WTC11 (cell line): Measurements from ENCODE around the gene ACTMAP. TPM values are rescaled to one million over a fixed set of nuclear protein-coding genes. Genes with fewer than 3 reads are reported as not detected.

Experiments used
- ATAC-seq: fragments of 200-7000 bp; cut with Tn5 transposase; 2 replicates; pipeline ENCODE4 v1.10.0; 2021; ENCODE audit warnings: mild to moderate bottlenecking, moderate library complexity
- CTCF ChIA-PET: fragments of 300-600 bp; sonication (Branson Sonifier 250); formaldehyde crosslinking; loops from one replicate; lab custom pipeline; 2021; ENCODE audit warnings: antibody characterized with exemption; lab: Charles Lee
- POLR2A ChIA-PET: fragments of 350-600 bp; sonication (Branson Sonifier 250); formaldehyde crosslinking; loops from one replicate; lab custom pipeline; 2021; ENCODE audit warnings: antibody characterized with exemption; lab: Charles Lee
- DNase-seq: peaks from one replicate; pipeline ENCODE4 v3.0.0; 2021; ENCODE audit warnings: low spot score
- H3K27ac Mint-ChIP-seq: 2 replicates; pipeline ENCODE4 v1.8.0; 2021; ENCODE audit warnings: mixed read lengths
- H3K27me3 Mint-ChIP-seq: 2 replicates; pipeline ENCODE4 v1.8.0; 2021; ENCODE audit warnings: low read depth, mild to moderate bottlenecking, moderate library complexity, mixed read lengths
- H3K36me3 Mint-ChIP-seq: 2 replicates; pipeline ENCODE4 v1.8.0; 2021; ENCODE audit warnings: mixed read lengths
- H3K4me1 Mint-ChIP-seq: 2 replicates; pipeline ENCODE4 v1.8.0; 2022; ENCODE audit warnings: mixed read lengths
- H3K4me3 Mint-ChIP-seq: 2 replicates; pipeline ENCODE4 v1.8.0; 2021; ENCODE audit warnings: mild to moderate bottlenecking, moderate library complexity, mixed read lengths
- H3K9me3 Mint-ChIP-seq: 2 replicates; pipeline ENCODE4 v1.8.0; 2021; ENCODE audit warnings: mixed read lengths
- CBFB ChIP-seq: sonication (generic); formaldehyde crosslinking; IDR thresholded peaks from 2 replicates; pipeline ENCODE4 v1.8.1; 2022; ENCODE audit warnings: mild to moderate bottlenecking, low read depth, missing genetic modification reagents
- ELF4 ChIP-seq: sonication (generic); formaldehyde crosslinking; IDR thresholded peaks from 2 replicates; pipeline ENCODE4 v1.8.1; 2022; ENCODE audit warnings: low read depth, mild to moderate bottlenecking, moderate library complexity, missing genetic modification reagents
- EMX1 ChIP-seq: fragments of 250-450 bp; sonication (Bioruptor Pico); IDR thresholded peaks from 2 replicates; pipeline ENCODE4 v1.8.0; 2021; ENCODE audit warnings: mild to moderate bottlenecking
- GABPB1 ChIP-seq: sonication (generic); formaldehyde crosslinking; IDR thresholded peaks from 2 replicates; pipeline ENCODE4 v1.8.1; 2023; ENCODE audit warnings: mild to moderate bottlenecking, missing genetic modification reagents
- NFATC4 ChIP-seq: fragments of 250-450 bp; sonication (Bioruptor Pico); IDR thresholded peaks from 2 replicates; pipeline ENCODE4 v1.9.0; 2021; ENCODE audit warnings: mild to moderate bottlenecking
- RELA ChIP-seq: sonication (generic); formaldehyde crosslinking; IDR thresholded peaks from 2 replicates; pipeline ENCODE4 v1.8.1; 2022; ENCODE audit warnings: missing genetic modification reagents, mild to moderate bottlenecking, borderline replicate concordance
- TEAD4 ChIP-seq: sonication (generic); formaldehyde crosslinking; IDR thresholded peaks from 2 replicates; pipeline ENCODE4 v1.8.0; 2022; ENCODE audit warnings: mild to moderate bottlenecking, missing genetic modification reagents
- ZNF121 ChIP-seq: sonication (generic); formaldehyde crosslinking; IDR thresholded peaks from 2 replicates; pipeline ENCODE4 v1.8.0; 2023; ENCODE audit warnings: missing genetic modification reagents
- ZNF219 ChIP-seq: sonication (generic); formaldehyde crosslinking; IDR thresholded peaks from 2 replicates; pipeline ENCODE4 v1.8.0; 2023; ENCODE audit warnings: missing genetic modification reagents, mild to moderate bottlenecking, borderline replicate concordance
- total RNA-seq: library from RNA; stranded (reverse); gene quantifications from 3 replicates; pipeline ENCODE4 v1.2.3, GENCODE V29; 2021
- TF ChIP-seq, protein P1 (sequence below): sonication (generic); formaldehyde crosslinking; IDR thresholded peaks from 2 replicates; pipeline ENCODE4 v1.8.0; 2022; ENCODE audit warnings: mild to moderate bottlenecking, missing genetic modification reagents
- TF ChIP-seq, protein P2 (sequence below): sonication (generic); formaldehyde crosslinking; IDR thresholded peaks from 2 replicates; pipeline ENCODE4 v1.8.1; 2023; ENCODE audit warnings: mild to moderate bottlenecking, missing genetic modification reagents
- TF ChIP-seq, protein P3 (sequence below): sonication (generic); formaldehyde crosslinking; IDR thresholded peaks from 2 replicates; pipeline ENCODE4 v1.8.0; 2022; ENCODE audit warnings: mild to moderate bottlenecking, missing genetic modification reagents
- TF ChIP-seq, protein P4 (sequence below): sonication (generic); formaldehyde crosslinking; IDR thresholded peaks from 2 replicates; pipeline ENCODE4 v1.8.1; 2023; ENCODE audit warnings: mild to moderate bottlenecking, missing genetic modification reagents
- TF ChIP-seq, protein P5 (sequence below): sonication (generic); formaldehyde crosslinking; IDR thresholded peaks from 2 replicates; pipeline ENCODE4 v1.8.0; 2022; ENCODE audit warnings: mild to moderate bottlenecking, missing genetic modification reagents
- TF ChIP-seq, protein P6 (sequence below): fragments of 250-450 bp; sonication (Bioruptor Pico); conservative IDR thresholded peaks from 2 replicates; pipeline ENCODE4 v1.9.0; 2021; ENCODE audit warnings: mild to moderate bottlenecking
- TF ChIP-seq, protein P7 (sequence below): fragments of 250-450 bp; sonication (Bioruptor Pico); IDR thresholded peaks from 2 replicates; pipeline ENCODE4 v2.1.2; 2022; ENCODE audit warnings: mild to moderate bottlenecking, moderate library complexity
- TF ChIP-seq, protein P8 (sequence below): sonication (generic); formaldehyde crosslinking; IDR thresholded peaks from 2 replicates; pipeline ENCODE4 v1.8.0; 2023; ENCODE audit warnings: mild to moderate bottlenecking, missing genetic modification reagents

Gene ACTMAP
- total RNA-seq, 1 experiment from 2014 or later = 29.6 TPM

DNA sequence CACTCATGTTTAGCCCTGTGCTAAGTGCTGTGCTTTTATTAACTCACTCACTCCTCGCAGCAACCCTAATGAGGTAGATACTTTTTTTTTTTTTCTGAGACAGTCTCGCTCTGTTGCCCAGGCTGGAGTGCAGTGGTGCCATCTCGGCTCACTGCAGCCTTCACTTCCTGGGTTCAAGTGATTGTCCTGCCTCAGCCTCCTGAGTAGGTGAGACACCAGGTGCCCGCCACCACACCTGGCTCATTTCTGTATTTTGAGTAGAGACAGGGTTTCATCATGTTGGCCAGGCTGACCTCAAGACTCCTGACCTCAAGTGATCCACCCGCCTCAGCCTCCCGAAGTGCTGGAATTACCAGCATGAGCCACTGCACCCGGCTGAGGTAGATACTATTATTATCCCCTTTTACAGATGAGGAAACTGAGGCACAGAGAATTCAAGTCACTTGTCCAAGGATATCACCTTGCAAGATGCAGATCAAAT is 30.8 kb downstream of the ACTMAP start (continued):
- TF ChIP-seq, protein P1, sequence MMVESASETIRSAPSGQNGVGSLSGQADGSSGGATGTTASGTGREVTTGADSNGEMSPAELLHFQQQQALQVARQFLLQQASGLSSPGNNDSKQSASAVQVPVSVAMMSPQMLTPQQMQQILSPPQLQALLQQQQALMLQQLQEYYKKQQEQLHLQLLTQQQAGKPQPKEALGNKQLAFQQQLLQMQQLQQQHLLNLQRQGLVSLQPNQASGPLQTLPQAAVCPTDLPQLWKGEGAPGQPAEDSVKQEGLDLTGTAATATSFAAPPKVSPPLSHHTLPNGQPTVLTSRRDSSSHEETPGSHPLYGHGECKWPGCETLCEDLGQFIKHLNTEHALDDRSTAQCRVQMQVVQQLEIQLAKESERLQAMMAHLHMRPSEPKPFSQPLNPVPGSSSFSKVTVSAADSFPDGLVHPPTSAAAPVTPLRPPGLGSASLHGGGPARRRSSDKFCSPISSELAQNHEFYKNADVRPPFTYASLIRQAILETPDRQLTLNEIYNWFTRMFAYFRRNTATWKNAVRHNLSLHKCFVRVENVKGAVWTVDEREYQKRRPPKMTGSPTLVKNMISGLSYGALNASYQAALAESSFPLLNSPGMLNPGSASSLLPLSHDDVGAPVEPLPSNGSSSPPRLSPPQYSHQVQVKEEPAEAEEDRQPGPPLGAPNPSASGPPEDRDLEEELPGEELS (CRISPR knock-in tag) = no peak
- no peak for TF ChIP-seq CBFB (CRISPR knock-in tag)
- TF ChIP-seq, protein P2, sequence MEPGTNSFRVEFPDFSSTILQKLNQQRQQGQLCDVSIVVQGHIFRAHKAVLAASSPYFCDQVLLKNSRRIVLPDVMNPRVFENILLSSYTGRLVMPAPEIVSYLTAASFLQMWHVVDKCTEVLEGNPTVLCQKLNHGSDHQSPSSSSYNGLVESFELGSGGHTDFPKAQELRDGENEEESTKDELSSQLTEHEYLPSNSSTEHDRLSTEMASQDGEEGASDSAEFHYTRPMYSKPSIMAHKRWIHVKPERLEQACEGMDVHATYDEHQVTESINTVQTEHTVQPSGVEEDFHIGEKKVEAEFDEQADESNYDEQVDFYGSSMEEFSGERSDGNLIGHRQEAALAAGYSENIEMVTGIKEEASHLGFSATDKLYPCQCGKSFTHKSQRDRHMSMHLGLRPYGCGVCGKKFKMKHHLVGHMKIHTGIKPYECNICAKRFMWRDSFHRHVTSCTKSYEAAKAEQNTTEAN = no peak

DNA sequence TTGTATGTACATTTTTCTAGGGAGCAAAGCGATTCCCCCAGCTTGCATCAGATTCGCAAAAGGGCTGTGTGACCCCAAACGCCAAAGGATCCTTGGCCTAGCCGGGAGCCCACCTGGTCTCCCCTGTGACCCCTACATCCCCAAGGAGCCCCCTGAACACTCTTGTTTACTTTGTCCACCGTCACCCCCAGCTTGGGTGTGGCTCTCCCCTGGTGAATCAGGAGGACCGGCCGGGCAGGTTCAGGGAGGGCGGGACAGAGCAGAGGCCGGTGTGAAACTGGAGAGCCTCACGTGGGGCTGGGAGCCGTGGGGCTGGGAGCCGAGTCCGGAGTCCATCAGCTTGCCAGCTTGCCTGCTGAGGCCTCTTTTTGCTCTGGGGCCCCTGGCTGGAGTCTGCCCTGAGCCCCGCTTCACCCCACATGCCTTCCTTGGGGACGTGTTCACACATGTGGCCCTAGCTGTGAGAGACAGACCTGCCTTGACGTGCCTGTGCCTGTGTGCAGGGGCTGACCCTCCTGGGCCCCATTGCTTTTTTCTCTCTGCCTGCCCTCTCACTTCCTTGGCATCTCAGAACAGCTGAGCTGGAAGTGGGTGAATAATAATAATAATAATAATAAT is 31.4 kb downstream of the ACTMAP start:
- ChIA-PET CTCF (interaction anchor here (0.8 to 1.1 kb wide), 4 partner anchors 16 to 88 kb away, joined by 3 to 5 read pairs (median 4); partner anchors contain the start of gene RAB4B), POLR2A (no interaction called here)
- peaks cover 33% of the 10 kb centered on the region for H3K4me1 Mint-ChIP-seq
- H3K9me3 Mint-ChIP-seq = peaks cover 4% of the 10 kb centered on the region; the same call in 1 of the 2 replicates
- no peak; the same call in 1 of the 2 replicates for ATAC-seq
- no peaks in the 10 kb centered on the region for H3K27me3 Mint-ChIP-seq
- TF ChIP-seq GABPB1 (CRISPR knock-in tag) (peak; percentile 49), ELF4 (CRISPR knock-in tag) (no peak), RELA (CRISPR knock-in tag) (no peak), ZNF121 (CRISPR knock-in tag) (no peak)
- TF ChIP-seq, protein P3, sequence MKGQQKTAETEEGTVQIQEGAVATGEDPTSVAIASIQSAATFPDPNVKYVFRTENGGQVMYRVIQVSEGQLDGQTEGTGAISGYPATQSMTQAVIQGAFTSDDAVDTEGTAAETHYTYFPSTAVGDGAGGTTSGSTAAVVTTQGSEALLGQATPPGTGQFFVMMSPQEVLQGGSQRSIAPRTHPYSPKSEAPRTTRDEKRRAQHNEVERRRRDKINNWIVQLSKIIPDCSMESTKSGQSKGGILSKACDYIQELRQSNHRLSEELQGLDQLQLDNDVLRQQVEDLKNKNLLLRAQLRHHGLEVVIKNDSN (CRISPR knock-in tag) = peak; percentile 64
- TF ChIP-seq, protein P4, sequence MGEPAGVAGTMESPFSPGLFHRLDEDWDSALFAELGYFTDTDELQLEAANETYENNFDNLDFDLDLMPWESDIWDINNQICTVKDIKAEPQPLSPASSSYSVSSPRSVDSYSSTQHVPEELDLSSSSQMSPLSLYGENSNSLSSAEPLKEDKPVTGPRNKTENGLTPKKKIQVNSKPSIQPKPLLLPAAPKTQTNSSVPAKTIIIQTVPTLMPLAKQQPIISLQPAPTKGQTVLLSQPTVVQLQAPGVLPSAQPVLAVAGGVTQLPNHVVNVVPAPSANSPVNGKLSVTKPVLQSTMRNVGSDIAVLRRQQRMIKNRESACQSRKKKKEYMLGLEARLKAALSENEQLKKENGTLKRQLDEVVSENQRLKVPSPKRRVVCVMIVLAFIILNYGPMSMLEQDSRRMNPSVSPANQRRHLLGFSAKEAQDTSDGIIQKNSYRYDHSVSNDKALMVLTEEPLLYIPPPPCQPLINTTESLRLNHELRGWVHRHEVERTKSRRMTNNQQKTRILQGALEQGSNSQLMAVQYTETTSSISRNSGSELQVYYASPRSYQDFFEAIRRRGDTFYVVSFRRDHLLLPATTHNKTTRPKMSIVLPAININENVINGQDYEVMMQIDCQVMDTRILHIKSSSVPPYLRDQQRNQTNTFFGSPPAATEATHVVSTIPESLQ (CRISPR knock-in tag) = no peak
- TF ChIP-seq, protein P5, sequence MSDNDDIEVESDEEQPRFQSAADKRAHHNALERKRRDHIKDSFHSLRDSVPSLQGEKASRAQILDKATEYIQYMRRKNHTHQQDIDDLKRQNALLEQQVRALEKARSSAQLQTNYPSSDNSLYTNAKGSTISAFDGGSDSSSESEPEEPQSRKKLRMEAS (CRISPR knock-in tag) = peak; percentile 28; the same call in 1 of the 2 replicates
- H3K36me3 Mint-ChIP-seq = peaks cover 17% of the 10 kb centered on the region
- peak overlapping the region; percentile 91 for H3K4me3 Mint-ChIP-seq
- DNase-seq = peak; percentile 52
- peak overlapping the region; percentile 99 for H3K27ac Mint-ChIP-seq

DNA sequence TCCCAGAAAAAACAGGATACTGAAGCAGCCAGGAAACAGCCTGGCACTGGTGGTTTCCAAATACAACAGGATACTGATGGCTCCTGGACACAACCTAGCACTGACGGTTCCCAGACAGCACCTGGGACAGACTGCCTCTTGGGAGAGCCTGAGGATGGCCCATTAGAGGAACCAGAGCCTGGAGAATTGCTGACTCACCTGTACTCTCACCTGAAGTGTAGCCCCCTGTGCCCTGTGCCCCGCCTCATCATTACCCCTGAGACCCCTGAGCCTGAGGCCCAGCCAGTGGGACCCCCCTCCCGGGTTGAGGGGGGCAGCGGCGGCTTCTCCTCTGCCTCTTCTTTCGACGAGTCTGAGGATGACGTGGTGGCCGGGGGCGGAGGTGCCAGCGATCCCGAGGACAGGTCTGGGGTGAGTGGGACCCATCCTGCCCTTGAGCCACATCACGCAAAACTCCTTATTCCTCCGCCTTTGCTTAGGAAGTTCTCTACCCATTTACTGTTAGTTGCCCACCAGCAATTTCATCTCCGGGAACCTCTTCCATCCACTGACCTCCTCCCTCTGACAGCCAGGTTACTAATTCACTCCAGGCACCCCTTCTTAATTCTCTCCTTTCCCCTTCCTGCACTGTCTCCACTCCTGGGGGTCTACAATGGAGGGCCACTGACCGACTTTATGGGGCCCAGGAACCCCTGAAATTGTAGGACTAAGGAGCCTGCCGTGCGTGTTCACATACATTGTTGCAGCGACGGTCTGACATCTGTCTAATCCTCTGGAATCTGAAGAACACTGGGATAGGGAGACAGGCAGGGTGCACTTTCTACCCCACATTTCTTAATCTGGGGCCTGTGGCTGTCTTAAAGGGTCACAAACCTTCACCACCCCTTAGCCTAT is 32.1 kb downstream of the ACTMAP start:
- peaks cover under 1% of the 10 kb centered on the region; the same call in 1 of the 2 replicates for H3K9me3 Mint-ChIP-seq
- H3K27ac Mint-ChIP-seq = peak overlapping the region; percentile 99
- CTCF ChIA-PET = interaction anchor here (1.0 to 2.2 kb wide), 8 partner anchors 16 to 89 kb away, joined by 3 to 16 read pairs (median 6); partner anchors contain the start of genes ACTMAP, EGLN2, RAB4B and SNRPA
- peaks cover 13% of the 10 kb centered on the region for H3K36me3 Mint-ChIP-seq
- DNase-seq (no peak), ATAC-seq (no peak)
- peak overlapping the region; percentile 91 for H3K4me3 Mint-ChIP-seq
- POLR2A ChIA-PET = interaction anchor here (1.0 to 2.2 kb wide), 6 partner anchors 9 to 85 kb away, joined by 3 to 18 read pairs (median 8); partner anchors contain the start of genes ACTMAP, NUMBL, RAB4B and SNRPA
- peaks cover 33% of the 10 kb centered on the region for H3K4me1 Mint-ChIP-seq
- H3K27me3 Mint-ChIP-seq = no peaks in the 10 kb centered on the region
- TF ChIP-seq EMX1 (CRISPR knock-in tag) = no peak
- TF ChIP-seq ZNF219 (CRISPR knock-in tag) = no peak
- no peak for TF ChIP-seq NFATC4 (CRISPR knock-in tag)
- TF ChIP-seq, protein P6, sequence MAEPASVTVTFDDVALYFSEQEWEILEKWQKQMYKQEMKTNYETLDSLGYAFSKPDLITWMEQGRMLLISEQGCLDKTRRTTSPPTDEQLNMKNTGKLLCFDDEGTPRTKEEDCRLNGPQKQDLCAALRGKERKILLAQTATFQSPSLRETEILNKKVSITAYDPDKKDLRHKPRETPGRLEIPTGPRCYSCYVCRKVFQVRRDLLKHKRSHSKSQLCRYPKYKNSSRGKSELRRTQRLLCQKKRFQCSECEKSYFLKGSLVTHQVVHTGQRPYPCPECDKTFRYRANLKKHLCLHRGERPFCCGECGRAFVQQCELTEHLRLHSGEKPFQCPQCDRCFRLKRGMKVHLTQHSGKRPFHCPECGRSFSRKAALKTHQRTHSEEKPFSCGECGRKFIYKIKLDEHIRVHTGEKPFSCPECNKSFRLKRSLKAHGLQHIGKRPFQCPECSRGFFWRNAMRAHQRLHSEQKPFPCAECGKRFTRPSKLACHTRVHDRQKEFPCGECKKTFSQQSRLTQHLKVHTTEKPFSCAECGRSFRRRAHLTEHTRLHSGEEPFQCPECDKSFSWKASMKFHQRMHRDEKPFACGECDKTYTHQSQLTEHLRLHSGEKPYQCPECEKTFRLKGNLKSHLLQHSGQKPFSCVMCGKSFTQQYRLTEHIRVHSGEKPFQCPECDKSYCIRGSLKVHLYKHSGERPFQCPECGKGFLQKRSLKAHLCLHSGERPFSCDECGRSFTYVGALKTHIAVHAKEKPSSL (CRISPR knock-in tag) = no peak
- TF ChIP-seq, protein P7, sequence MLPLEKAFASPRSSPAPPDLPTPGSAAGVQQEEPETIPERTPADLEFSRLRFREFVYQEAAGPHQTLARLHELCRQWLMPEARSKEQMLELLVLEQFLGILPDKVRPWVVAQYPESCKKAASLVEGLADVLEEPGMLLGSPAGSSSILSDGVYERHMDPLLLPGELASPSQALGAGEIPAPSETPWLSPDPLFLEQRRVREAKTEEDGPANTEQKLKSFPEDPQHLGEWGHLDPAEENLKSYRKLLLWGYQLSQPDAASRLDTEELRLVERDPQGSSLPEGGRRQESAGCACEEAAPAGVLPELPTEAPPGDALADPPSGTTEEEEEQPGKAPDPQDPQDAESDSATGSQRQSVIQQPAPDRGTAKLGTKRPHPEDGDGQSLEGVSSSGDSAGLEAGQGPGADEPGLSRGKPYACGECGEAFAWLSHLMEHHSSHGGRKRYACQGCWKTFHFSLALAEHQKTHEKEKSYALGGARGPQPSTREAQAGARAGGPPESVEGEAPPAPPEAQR (CRISPR knock-in tag) = no peak
- no peak for TF ChIP-seq TEAD4 (CRISPR knock-in tag)
- TF ChIP-seq, protein P8, sequence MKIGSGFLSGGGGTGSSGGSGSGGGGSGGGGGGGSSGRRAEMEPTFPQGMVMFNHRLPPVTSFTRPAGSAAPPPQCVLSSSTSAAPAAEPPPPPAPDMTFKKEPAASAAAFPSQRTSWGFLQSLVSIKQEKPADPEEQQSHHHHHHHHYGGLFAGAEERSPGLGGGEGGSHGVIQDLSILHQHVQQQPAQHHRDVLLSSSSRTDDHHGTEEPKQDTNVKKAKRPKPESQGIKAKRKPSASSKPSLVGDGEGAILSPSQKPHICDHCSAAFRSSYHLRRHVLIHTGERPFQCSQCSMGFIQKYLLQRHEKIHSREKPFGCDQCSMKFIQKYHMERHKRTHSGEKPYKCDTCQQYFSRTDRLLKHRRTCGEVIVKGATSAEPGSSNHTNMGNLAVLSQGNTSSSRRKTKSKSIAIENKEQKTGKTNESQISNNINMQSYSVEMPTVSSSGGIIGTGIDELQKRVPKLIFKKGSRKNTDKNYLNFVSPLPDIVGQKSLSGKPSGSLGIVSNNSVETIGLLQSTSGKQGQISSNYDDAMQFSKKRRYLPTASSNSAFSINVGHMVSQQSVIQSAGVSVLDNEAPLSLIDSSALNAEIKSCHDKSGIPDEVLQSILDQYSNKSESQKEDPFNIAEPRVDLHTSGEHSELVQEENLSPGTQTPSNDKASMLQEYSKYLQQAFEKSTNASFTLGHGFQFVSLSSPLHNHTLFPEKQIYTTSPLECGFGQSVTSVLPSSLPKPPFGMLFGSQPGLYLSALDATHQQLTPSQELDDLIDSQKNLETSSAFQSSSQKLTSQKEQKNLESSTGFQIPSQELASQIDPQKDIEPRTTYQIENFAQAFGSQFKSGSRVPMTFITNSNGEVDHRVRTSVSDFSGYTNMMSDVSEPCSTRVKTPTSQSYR (CRISPR knock-in tag) = no peak
